ENCODE results near the gene SPEF2.

SPEF2 gene

GRCh38 chr5:35785601-35786085, 168.0 kb downstream of the SPEF2 start:
- TF ChIP-seq CTCF (IDR thresholded peaks at IDR 0.05; ENCODE audit: low read length) (no peak), EZH2 (IDR thresholded peaks at IDR 0.05; ENCODE audit: borderline replicate concordance, low read length) (no peak)
- peaks cover 38% of the 10 kb centered on the region for H3K4me1 ChIP-seq (ENCODE audit: insufficient read depth, low read length, severe bottlenecking)
- H4K20me1 ChIP-seq (ENCODE audit: insufficient read depth, low read length): no peaks in the 10 kb centered on the region
- no peak overlapping the region for H3K27ac ChIP-seq (ENCODE audit: low read depth, low read length, poor library complexity, severe bottlenecking)
- H2AFZ ChIP-seq (ENCODE audit: low read length): no peak overlapping the region
- no peaks in the 10 kb centered on the region; the same call in 1 of the 2 replicates for H3F3A ChIP-seq (ENCODE audit: insufficient read depth, low read length)
- H3K27me3 ChIP-seq (ENCODE audit: insufficient read depth, low read length): no peaks in the 10 kb centered on the region
- no peak overlapping the region for H3K4me3 ChIP-seq (ENCODE audit: low read depth, low read length, poor library complexity, severe bottlenecking)
- no peaks in the 10 kb centered on the region for H3K9me3 ChIP-seq (ENCODE audit: low read length)
- no peaks in the 10 kb centered on the region for H3K36me3 ChIP-seq (ENCODE audit: insufficient read depth, low read length)
- no peak overlapping the region for H3K9ac ChIP-seq (ENCODE audit: low read length)
- no peaks in the 10 kb centered on the region for H3K9me2 ChIP-seq (ENCODE audit: low read depth, low read length)
- no peaks in the 10 kb centered on the region for H3K79me2 ChIP-seq (ENCODE audit: insufficient read depth, low read length)
- no peak overlapping the region for H3K4me2 ChIP-seq (ENCODE audit: low read length)

DNA sequence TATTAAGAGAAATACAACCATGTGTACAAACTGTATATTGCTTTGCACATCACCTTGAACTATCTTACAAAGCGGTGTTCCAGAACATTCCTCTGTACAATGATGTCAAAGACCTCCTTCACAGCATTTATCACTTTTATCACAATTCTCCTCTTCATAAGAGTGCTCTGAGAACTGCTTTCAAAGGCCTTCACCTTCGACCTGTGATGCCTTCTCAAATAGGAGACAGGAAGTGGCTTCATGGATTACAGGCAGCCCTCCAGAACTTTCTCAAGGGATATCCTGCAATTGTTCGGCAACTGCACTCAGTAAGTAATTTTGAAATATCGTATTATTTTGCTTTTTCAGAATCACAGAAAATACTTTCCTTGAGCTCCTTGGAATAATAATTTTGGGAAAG, 171.1 kb downstream of the SPEF2 start:
- H4K20me1 ChIP-seq (ENCODE audit: insufficient read depth, low read length): no peaks in the 10 kb centered on the region
- peaks cover 28% of the 10 kb centered on the region for H3K4me1 ChIP-seq (ENCODE audit: insufficient read depth, low read length, severe bottlenecking)
- no peaks in the 10 kb centered on the region for H3K9me3 ChIP-seq (ENCODE audit: low read length)
- no peak for TF ChIP-seq CTCF (IDR thresholded peaks at IDR 0.05; ENCODE audit: low read length)
- TF ChIP-seq EZH2 (IDR thresholded peaks at IDR 0.05; ENCODE audit: borderline replicate concordance, low read length): no peak
- H3K27me3 ChIP-seq (ENCODE audit: insufficient read depth, low read length): no peaks in the 10 kb centered on the region
- no peak overlapping the region for H2AFZ ChIP-seq (ENCODE audit: low read length)
- H3F3A ChIP-seq (ENCODE audit: insufficient read depth, low read length): no peaks in the 10 kb centered on the region; the same call in 1 of the 2 replicates
- no peaks in the 10 kb centered on the region for H3K9me2 ChIP-seq (ENCODE audit: low read depth, low read length)
- no peak overlapping the region for H3K9ac ChIP-seq (ENCODE audit: low read length)
- H3K4me2 ChIP-seq (ENCODE audit: low read length): no peak overlapping the region
- no peak overlapping the region for H3K27ac ChIP-seq (ENCODE audit: low read depth, low read length, poor library complexity, severe bottlenecking)
- no peaks in the 10 kb centered on the region for H3K36me3 ChIP-seq (ENCODE audit: insufficient read depth, low read length)
- no peak overlapping the region for H3K4me3 ChIP-seq (ENCODE audit: low read depth, low read length, poor library complexity, severe bottlenecking)
- no peaks in the 10 kb centered on the region for H3K79me2 ChIP-seq (ENCODE audit: insufficient read depth, low read length)

DNA sequence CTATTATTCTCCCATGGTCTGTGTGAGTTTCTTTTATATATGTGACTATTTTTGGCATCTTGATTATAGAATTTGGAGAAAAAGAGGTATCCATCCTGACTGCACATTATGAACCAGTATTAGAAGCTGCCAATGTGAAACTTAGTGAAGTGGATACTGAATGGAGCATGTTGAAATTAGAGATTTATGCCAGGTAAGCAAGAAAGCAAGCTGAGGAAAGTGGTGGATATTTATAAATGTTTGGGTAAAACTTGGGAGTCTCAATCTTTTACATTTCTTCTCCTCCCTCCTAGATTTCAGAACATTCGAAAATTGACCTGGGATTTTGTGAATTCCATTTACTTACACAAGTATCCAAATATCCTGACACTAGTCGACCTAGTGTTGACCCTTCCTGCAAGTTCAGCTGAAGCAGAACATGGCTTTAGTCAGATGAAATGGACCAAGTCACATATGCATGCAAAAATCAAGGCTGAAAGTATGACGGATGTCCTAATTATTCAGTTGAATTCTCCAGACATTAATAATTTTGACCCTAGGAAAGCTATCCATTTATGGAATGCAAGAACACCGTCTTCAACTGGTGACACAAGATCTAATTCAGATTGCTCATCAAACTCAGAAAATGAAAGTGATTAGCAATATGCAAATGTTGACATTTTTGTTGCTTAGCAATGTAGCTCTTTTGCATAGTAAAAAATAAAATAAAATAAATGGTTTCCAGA, 172.2 kb downstream of the SPEF2 start:
- no peaks in the 10 kb centered on the region for H3K9me2 ChIP-seq (ENCODE audit: low read depth, low read length)
- H3F3A ChIP-seq (ENCODE audit: insufficient read depth, low read length): no peaks in the 10 kb centered on the region; the same call in 1 of the 2 replicates
- H3K4me2 ChIP-seq (ENCODE audit: low read length): no peak overlapping the region
- H3K9me3 ChIP-seq (ENCODE audit: low read length): no peaks in the 10 kb centered on the region
- H3K4me3 ChIP-seq (ENCODE audit: low read depth, low read length, poor library complexity, severe bottlenecking): no peak overlapping the region
- no peak overlapping the region for H2AFZ ChIP-seq (ENCODE audit: low read length)
- no peak overlapping the region for H3K9ac ChIP-seq (ENCODE audit: low read length)
- H3K27ac ChIP-seq (ENCODE audit: low read depth, low read length, poor library complexity, severe bottlenecking): no peak overlapping the region
- H4K20me1 ChIP-seq (ENCODE audit: insufficient read depth, low read length): no peaks in the 10 kb centered on the region
- H3K79me2 ChIP-seq (ENCODE audit: insufficient read depth, low read length): no peaks in the 10 kb centered on the region
- H3K27me3 ChIP-seq (ENCODE audit: insufficient read depth, low read length): no peaks in the 10 kb centered on the region
- no peaks in the 10 kb centered on the region for H3K36me3 ChIP-seq (ENCODE audit: insufficient read depth, low read length)
- no peak for TF ChIP-seq CTCF (IDR thresholded peaks at IDR 0.05; ENCODE audit: low read length)
- TF ChIP-seq EZH2 (IDR thresholded peaks at IDR 0.05; ENCODE audit: borderline replicate concordance, low read length): no peak
- H3K4me1 ChIP-seq (ENCODE audit: insufficient read depth, low read length, severe bottlenecking): peaks cover 40% of the 10 kb centered on the region
